GM12878 (cell line): ENCODE data around the gene NEFH.

Source experiments
- BMI1 ChIP-seq: fragments of 450-650 bp; IDR thresholded peaks from 2 replicates; pipeline ENCODE4 v1.6.1; 2016; ENCODE audit warnings: mild to moderate bottlenecking, moderate library complexity, borderline replicate concordance
- NFYB ChIP-seq: IDR thresholded peaks from 2 replicates; pipeline ENCODE4 v1.6.1; 2011; ENCODE audit warnings: low read depth, mild to moderate bottlenecking, low read length, improper control_type of control experiment, moderate library complexity; ENCODE audit not compliant: insufficient read depth
- POU2F2 ChIP-seq: IDR thresholded peaks from 3 replicates; pipeline ENCODE4 v1.6.1; 2011; ENCODE audit warnings: low read depth, mild to moderate bottlenecking, low read length, borderline replicate concordance
- TF ChIP-seq, protein P1 (sequence below): IDR thresholded peaks from 2 replicates; pipeline ENCODE4 v1.6.1; 2012; ENCODE audit warnings: low read depth, low read length, improper control_type of control experiment

DNA sequence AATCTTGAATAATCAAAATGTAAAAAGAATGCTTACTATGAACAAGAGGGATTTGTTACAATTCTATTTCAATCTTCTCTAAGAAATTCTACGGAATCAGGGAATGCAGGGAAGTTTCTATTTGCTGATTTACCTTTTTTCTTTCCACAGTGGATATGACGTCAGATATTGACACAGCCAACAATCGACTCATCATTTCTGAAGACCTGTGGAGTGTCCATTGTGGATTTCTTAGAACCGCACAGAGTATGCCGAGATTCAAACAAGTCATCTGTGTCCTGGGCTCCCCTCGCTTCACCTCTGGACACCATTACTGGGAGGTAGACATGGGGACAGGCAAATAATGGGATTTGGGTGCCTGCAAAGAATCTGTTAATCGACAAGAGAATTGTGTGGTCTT, 45.7 kb upstream of the NEFH start:
- TF ChIP-seq BMI1 (no peak), POU2F2 (no peak), NFYB (no peak)
- TF ChIP-seq, protein P1, sequence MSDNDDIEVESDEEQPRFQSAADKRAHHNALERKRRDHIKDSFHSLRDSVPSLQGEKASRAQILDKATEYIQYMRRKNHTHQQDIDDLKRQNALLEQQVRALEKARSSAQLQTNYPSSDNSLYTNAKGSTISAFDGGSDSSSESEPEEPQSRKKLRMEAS, result no peak
